ENCODE results near the gene RXRA.

The RXRA gene

DNA sequence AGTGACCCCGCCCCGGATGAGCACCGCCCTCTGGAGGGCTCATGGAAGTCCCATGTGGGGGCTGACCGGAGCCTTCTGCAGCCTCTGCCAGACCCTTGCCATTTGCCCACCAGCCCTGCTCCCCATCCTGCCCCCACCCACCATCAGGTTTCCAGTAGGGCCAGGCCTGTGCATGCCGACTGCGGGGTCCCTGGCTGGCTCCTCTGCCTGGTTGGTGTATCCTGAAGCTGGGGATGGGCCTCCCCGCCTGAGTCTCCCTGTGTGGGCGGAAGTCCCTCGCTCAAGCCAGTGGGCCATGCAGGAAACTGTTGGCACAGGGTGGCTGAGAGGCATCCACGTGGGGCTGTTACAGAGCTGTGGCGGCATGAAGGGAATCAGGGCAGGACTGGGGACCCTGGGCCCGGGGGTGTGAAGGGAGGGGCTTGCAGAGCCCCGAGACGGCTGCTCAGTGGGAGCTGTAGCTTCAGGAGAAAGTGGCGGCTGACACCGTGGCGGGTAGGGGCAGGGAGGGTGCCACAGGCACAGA, 88.7 kb downstream of the RXRA start:
- no peak for TF ChIP-seq TAF1 (IDR thresholded peaks at IDR 0.05; ENCODE audit: borderline replicate concordance, insufficient read depth, low read length)
- no peak for TF ChIP-seq POLR2AphosphoS5 (IDR thresholded peaks at IDR 0.05; ENCODE audit: low read depth, low read length)
- TF ChIP-seq FOXP2 (optimal IDR thresholded peaks at IDR 0.05; ENCODE audit: borderline replicate concordance, extremely low read depth, extremely low read length, insufficient read depth): no peak
- no peak for TF ChIP-seq REST (IDR thresholded peaks at IDR 0.05; ENCODE audit: insufficient read depth in 1 of 2, low read depth in 2 of 2, low read length in 2 of 2)
- no peak for TF ChIP-seq SIN3A (IDR thresholded peaks at IDR 0.05; ENCODE audit: borderline replicate concordance, insufficient read depth, low read length)

DNA sequence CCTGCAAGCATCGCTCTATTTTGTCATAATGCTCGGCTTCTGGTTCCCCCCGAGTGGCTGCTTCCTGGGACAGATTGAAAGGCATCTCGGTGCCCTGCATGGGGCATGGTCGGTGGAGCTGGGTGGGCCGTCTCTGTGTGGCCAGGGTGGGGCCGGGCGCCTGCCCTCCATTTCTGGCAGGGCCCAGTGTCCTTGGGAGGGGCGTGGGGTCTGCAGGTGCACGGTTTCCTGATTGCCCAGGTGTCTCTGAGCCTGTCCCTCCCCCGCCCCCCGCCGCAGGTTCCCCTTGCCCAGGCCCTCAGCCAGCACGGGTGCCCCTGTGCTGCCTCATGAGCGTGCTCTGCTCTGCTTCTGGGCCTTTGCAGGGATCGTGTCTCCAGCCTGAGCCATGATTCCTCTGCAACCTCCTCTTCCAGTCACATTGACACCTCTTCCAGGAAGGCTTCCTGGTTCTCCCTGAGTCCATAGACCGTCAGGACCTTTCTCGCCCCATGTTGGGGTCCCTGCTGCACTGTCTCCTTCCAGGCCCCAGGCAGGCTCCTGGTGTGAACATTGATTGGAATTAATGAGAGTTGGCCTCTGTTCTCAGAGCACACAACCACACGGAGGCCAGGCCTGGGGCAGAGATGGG, 90.2 kb downstream of the RXRA start:
- no peak for TF ChIP-seq TAF1 (IDR thresholded peaks at IDR 0.05; ENCODE audit: borderline replicate concordance, insufficient read depth, low read length)
- TF ChIP-seq REST (IDR thresholded peaks at IDR 0.05; ENCODE audit: insufficient read depth in 1 of 2, low read depth in 2 of 2, low read length in 2 of 2): no peak
- no peak for TF ChIP-seq SIN3A (IDR thresholded peaks at IDR 0.05; ENCODE audit: borderline replicate concordance, insufficient read depth, low read length)
- no peak for TF ChIP-seq FOXP2 (optimal IDR thresholded peaks at IDR 0.05; ENCODE audit: borderline replicate concordance, extremely low read depth, extremely low read length, insufficient read depth)
- TF ChIP-seq POLR2AphosphoS5 (IDR thresholded peaks at IDR 0.05; ENCODE audit: low read depth, low read length): no peak

- TF ChIP-seq SIN3A (IDR thresholded peaks at IDR 0.05; ENCODE audit: borderline replicate concordance, insufficient read depth, low read length): no peak
- no peak for TF ChIP-seq REST (IDR thresholded peaks at IDR 0.05; ENCODE audit: insufficient read depth in 1 of 2, low read depth in 2 of 2, low read length in 2 of 2)
- TF ChIP-seq POLR2AphosphoS5 (IDR thresholded peaks at IDR 0.05; ENCODE audit: low read depth, low read length): no peak
- TF ChIP-seq TAF1 (IDR thresholded peaks at IDR 0.05; ENCODE audit: borderline replicate concordance, insufficient read depth, low read length): no peak
- TF ChIP-seq FOXP2 (optimal IDR thresholded peaks at IDR 0.05; ENCODE audit: borderline replicate concordance, extremely low read depth, extremely low read length, insufficient read depth): no peak
These were observed 92.1 kb downstream of the RXRA start for GRCh38 chr9:134418354-134418753.

- TF ChIP-seq SIN3A (IDR thresholded peaks at IDR 0.05; ENCODE audit: borderline replicate concordance, insufficient read depth, low read length): no peak
- no peak for TF ChIP-seq REST (IDR thresholded peaks at IDR 0.05; ENCODE audit: insufficient read depth in 1 of 2, low read depth in 2 of 2, low read length in 2 of 2)
- no peak for TF ChIP-seq POLR2AphosphoS5 (IDR thresholded peaks at IDR 0.05; ENCODE audit: low read depth, low read length)
These were observed 92.9 kb downstream of the RXRA start for GRCh38 chr9:134419000-134419683.
